GM21381 (cell line): ENCODE results near the gene HP.
"Not testable (repeated sequence)": the region's sequence is repeated elsewhere in the genome, so short reads cannot be mapped to it uniquely, and the experiment has no call there.

Experiments
- ATAC-seq: cut with Tn5 transposase; IDR thresholded peaks from one replicate; pipeline ENCODE4 v1.9.1; 2021; ENCODE audit warnings: mild to moderate bottlenecking, moderate library complexity; ENCODE audit not compliant: unreplicated experiment

The HP gene

DNA sequence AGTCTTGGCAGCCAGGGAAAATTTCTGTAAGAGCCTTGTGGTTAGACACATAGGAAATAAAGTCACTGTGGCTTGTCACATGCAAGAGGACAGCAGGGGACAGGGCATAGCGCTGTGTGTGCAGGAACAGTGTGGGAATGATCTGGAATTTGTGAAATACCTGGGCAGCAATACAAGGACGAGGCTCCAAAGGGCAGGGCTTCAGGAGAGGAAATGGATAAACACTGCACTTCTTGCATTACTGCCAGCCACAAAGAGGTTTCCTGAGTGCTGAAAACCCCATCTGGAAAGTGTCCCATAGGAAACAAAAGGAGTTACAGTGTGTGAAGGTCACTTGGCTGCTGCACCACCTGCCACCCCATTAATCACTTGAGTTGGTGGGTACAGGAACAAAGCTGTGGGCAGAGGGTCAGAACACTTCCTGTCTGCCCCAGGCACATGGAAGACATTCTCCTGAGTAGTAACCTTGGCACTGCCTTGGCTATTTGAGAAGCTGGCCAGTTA is 12.1 kb upstream of the HP start:
- ATAC-seq = no peak

DNA sequence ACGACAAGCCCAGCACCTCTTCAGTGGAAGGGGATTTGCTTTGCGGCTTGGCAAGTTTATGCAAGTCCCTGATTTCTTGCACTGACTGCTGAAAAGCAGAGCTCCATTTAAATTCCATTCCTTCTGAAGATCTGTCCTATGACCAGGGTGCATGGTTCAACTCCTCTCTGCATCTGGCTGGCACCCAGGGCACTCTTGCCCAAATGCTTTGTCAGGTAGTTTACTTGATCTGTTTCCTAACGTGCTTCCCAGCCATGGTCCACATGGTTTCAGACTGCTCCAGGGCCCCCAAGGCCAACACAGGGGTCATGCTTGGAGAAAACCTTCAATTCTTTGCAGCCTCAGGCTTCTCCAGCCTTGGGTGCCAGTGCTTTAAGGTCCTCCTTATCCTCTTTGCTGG is 11.2 kb upstream of the HP start:
- no peak for ATAC-seq

DNA sequence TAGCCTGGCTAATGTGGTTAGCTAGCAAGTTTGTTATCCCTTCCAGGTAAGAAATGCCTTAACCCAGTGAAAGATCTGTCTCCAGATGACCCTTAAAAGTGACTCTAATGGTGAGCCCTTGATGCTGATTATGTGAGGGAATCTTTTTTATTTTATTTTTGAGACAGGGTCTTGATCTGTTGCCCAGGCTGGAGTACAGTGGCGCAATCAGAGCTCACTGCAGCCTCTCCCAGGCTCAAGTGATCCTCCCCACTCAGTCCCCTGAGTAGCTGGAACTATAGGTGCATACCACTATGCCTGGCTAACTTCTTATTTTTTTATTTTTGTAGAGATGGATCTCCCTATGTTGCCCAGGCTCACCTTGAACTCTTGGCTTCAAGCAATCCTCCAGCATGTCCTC is 10.8 kb upstream of the HP start:
- no peak for ATAC-seq

DNA sequence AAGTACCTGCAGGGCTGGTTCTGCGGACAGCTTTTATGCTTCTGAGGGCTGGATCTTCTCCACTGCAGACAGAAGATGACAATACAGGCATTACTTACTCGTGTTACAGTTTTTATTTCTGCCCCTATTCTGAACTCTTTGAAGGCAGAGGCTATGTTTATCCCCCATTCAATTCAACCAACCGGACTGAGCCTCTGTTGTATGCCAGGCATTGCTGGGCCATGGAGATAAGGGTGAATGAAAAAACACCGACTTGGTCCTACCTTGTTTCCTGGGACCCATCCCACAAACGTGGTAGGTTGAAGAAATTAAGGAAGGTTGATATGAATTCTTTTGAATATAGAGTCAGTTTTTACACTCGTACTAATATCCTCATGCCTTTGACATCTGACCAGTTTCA is 10.0 kb upstream of the HP start:
- no peak for ATAC-seq

GRCh38 chr16:72044825-72045359 is 9.4 kb upstream of the HP start:
- ATAC-seq = no peak

DNA sequence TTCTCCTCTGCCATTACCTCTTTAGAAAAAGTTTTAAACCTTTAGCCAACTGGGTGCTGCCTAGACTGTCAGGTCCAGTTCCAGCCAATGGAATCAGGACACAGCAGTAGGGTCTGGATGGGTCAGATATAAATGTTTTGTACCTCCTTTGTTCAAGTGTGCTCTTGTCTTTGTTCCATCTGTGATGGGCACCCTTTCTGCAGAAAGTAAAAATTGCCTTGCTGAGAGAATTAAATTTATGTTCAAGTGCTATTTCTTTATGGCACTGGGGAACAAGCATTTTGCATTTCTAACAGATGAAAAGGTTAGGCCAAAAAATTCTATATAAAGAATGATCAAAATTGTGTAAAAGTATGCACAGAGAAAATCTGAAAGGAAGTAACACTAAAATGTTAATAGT is 5.2 kb upstream of the HP start:
- ATAC-seq = no peak

- ATAC-seq = no peak
These were observed 3.4 kb upstream of the HP start for GRCh38 chr16:72050769-72051464.

DNA sequence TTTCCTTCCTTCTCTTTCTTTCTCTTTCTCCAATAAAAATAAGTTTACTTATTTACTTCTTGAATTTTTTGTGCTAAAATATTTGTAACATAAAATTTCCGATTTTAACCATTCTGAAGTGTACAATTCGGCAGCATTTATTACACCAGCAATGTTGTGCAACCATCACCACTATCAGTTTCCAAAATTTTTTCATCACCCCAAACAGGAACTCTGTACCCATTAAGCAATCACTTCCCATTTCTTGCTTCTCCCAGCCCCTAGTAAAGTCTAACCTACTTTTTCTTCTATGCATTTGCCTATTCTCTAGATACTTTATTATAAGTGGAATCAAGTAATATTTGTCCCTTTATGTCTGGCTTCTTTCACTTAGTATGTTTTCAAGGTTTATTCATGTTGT is 2.5 kb upstream of the HP start:
- no peak for ATAC-seq

DNA sequence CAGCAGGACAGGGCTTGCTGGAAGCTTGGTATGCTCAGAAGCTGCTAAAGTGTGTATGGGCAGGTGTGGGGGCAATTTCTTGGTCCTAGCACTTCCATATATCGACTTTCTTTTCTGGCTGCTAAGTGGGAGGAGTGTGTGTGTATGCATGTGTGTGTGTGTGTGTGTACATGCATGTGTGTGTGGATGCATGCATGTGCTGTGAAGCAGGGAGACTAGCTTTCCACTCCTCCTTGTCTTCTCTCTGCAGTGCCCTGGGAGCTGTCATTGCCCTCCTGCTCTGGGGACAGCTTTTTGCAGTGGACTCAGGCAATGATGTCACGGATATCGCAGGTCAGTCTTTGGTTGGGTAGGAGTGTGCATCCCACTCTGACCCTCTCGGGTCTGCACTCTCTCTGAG is 1.6 kb downstream of the HP start:
- no peak for ATAC-seq

GRCh38 chr16:72057313-72057712 is 3.0 kb downstream of the HP start:
- not testable (repeated sequence) for ATAC-seq

DNA sequence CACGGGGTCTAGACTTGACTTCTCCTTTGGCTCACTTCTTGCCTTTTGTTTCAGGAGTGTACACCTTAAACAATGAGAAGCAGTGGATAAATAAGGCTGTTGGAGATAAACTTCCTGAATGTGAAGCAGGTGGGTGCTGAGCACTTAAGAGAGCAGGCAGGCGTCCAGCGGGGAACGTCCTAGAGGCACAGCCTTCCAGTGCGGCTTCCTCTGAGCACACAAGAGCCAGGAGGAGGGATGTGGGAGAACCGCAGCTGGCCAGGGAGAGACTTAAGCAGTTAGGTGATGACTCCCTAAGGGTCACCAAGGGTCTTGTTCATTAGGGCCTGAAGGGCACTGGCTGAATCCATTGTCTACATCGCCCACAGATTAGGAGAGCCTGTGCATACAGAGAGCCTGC is 4.8 kb downstream of the HP start:
- not testable (repeated sequence) for ATAC-seq

DNA sequence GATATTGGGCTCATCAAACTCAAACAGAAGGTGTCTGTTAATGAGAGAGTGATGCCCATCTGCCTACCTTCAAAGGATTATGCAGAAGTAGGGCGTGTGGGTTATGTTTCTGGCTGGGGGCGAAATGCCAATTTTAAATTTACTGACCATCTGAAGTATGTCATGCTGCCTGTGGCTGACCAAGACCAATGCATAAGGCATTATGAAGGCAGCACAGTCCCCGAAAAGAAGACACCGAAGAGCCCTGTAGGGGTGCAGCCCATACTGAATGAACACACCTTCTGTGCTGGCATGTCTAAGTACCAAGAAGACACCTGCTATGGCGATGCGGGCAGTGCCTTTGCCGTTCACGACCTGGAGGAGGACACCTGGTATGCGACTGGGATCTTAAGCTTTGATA is 6.1 kb downstream of the HP start:
- ATAC-seq = no peak

- no peak for ATAC-seq
These were observed 7.3 kb downstream of the HP start for GRCh38 chr16:72061564-72061963.

GRCh38 chr16:72064361-72064894 is 10.1 kb downstream of the HP start:
- ATAC-seq = no peak

- peak; percentile 61 for ATAC-seq
These were observed 12.4 kb downstream of the HP start for GRCh38 chr16:72066747-72067146.

GRCh38 chr16:72068930-72069329 is 14.6 kb downstream of the HP start:
- no peak for ATAC-seq

- no peak for ATAC-seq
These were observed 18.4 kb downstream of the HP start for GRCh38 chr16:72072514-72073342.

- no peak for ATAC-seq
These were observed 19.4 kb downstream of the HP start for GRCh38 chr16:72073560-72074230.

- ATAC-seq = not testable (repeated sequence)
These were observed 20.8 kb downstream of the HP start for GRCh38 chr16:72075067-72075466.

- ATAC-seq = not testable (repeated sequence)
These were observed 22.8 kb downstream of the HP start for GRCh38 chr16:72076991-72077706.
